IPS-18a (cell line): ENCODE measurements around the gene SCG2.

Source experiments
- H3K27ac ChIP-seq: one replicate; pipeline ENCODE4 v1.5.1; 2013; ENCODE audit warnings: low read length
- H3K27me3 ChIP-seq: one replicate; pipeline ENCODE4 v1.6.1; 2013; ENCODE audit warnings: mild to moderate bottlenecking, low read length; ENCODE audit not compliant: control insufficient read depth, insufficient read depth
- H3K36me3 ChIP-seq: one replicate; pipeline ENCODE4 v1.6.1; 2013; ENCODE audit warnings: low read depth, low read length; ENCODE audit not compliant: control insufficient read depth
- H3K4me1 ChIP-seq: one replicate; pipeline ENCODE4 v1.6.1; 2013; ENCODE audit warnings: low read depth, low read length; ENCODE audit not compliant: control insufficient read depth
- H3K4me3 ChIP-seq: one replicate; pipeline ENCODE4 v1.5.1; 2013; ENCODE audit warnings: low read length
- H3K9ac ChIP-seq: one replicate; pipeline ENCODE4 v1.6.1; 2013; ENCODE audit warnings: mild to moderate bottlenecking, low read length, moderate library complexity
- H3K9me3 ChIP-seq: one replicate; pipeline ENCODE4 v1.6.1; 2013; ENCODE audit warnings: low read depth, low read length; ENCODE audit not compliant: control insufficient read depth

Gene SCG2

GRCh38 chr2:223566396-223566795, 35.8 kb downstream of the SCG2 start:
- Histone ChIP-seq H3K4me3 (no peak overlapping the region), H3K36me3 (no peaks in the 10 kb centered on the region), H3K27me3 (no peaks in the 10 kb centered on the region)

GRCh38 chr2:223563462-223563861, 38.7 kb downstream of the SCG2 start:
- Histone ChIP-seq H3K4me1 (peaks cover 15% of the 10 kb centered on the region), H3K9me3 (no peaks in the 10 kb centered on the region), H3K27me3 (no peaks in the 10 kb centered on the region), H3K9ac (peak overlapping the region; percentile 37), H3K4me3 (no peak overlapping the region), H3K27ac (no peak overlapping the region), H3K36me3 (no peaks in the 10 kb centered on the region)

More at GRCh38 chr2:223566396-223566795, 35.8 kb downstream of the SCG2 start:
- Histone ChIP-seq H3K4me1 (peaks cover 7% of the 10 kb centered on the region), H3K27ac (no peak overlapping the region), H3K9ac (no peak overlapping the region), H3K9me3 (no peaks in the 10 kb centered on the region)

DNA sequence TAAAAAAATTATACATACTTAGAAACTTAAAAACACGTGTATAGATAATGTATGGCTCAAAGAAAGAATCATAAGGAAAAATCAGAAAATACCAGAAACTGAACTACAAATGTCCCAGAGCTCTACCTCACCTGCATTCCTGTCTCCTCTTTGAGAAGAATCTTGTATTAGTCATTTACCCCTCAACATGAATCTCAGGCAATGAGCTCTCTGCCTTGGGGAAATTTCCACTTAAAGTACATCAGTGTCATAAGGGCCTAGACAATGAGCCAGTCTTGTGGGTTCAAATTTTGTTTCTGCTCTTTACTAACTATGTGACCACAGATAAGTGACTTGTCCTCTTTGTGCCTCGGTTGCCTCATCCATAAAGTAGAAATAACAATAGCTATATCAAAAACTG, 40.1 kb downstream of the SCG2 start:
- H3K27me3 ChIP-seq = no peaks in the 10 kb centered on the region
- peaks cover 15% of the 10 kb centered on the region for H3K4me1 ChIP-seq
- no peaks in the 10 kb centered on the region for H3K36me3 ChIP-seq
- H3K9ac ChIP-seq = no peak overlapping the region
- H3K27ac ChIP-seq = no peak overlapping the region
- no peak overlapping the region for H3K4me3 ChIP-seq
- no peaks in the 10 kb centered on the region for H3K9me3 ChIP-seq

- H3K9ac ChIP-seq = no peak overlapping the region
- H3K4me1 ChIP-seq = peaks cover 15% of the 10 kb centered on the region
- H3K36me3 ChIP-seq = no peaks in the 10 kb centered on the region
- no peaks in the 10 kb centered on the region for H3K9me3 ChIP-seq
- H3K27ac ChIP-seq = no peak overlapping the region
- no peaks in the 10 kb centered on the region for H3K27me3 ChIP-seq
- H3K4me3 ChIP-seq = peak overlapping the region; percentile 6
These were observed 41.3 kb downstream of the SCG2 start for GRCh38 chr2:223560749-223561435.

- no peaks in the 10 kb centered on the region for H3K27me3 ChIP-seq
- no peaks in the 10 kb centered on the region for H3K9me3 ChIP-seq
- H3K27ac ChIP-seq = no peak overlapping the region
- no peak overlapping the region for H3K4me3 ChIP-seq
- no peak overlapping the region for H3K9ac ChIP-seq
- peaks cover 15% of the 10 kb centered on the region for H3K4me1 ChIP-seq
- no peaks in the 10 kb centered on the region for H3K36me3 ChIP-seq
These were observed 43.2 kb downstream of the SCG2 start for GRCh38 chr2:223558970-223559369.

DNA sequence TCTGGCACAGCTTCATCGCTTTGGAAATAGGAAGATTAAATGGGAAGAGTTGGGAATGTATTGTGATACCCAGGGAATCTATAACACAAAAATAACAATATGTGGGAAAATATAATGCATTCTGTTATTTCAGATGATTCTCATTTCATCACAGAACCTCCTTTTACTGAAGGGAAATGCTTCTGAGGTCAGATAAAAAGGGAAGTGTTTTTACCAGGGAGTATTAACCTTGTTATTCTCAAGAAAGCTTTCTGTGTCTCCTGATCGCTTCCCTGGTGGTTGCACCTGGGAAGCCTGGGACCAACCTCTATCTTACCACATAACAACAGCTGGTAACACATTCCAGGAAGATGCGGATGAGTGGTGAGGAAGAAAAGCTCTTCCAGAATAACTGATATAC, 47.2 kb downstream of the SCG2 start:
- no peaks in the 10 kb centered on the region for H3K4me1 ChIP-seq
- H3K27me3 ChIP-seq = no peaks in the 10 kb centered on the region
- no peaks in the 10 kb centered on the region for H3K36me3 ChIP-seq
- H3K9me3 ChIP-seq = no peaks in the 10 kb centered on the region
- no peak overlapping the region for H3K4me3 ChIP-seq
- H3K27ac ChIP-seq = no peak overlapping the region
- H3K9ac ChIP-seq = no peak overlapping the region

DNA sequence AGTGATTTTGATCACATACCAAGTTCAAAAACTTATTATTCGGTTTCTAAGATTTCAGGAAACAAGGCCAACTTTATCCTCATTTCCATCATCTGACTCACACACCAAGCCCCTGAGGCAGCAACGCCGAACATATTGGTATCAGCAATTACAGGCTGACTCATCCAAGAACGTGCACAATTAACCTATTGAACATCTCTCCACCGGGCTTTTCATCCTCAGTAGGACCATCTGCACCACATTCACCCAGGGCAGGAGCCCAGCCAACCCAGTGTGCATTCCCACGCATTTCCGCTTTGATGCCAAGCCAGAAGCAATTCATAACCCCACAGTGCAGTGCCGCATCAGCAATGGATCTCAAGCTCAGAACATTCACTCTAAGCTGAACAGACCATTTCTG, 52.9 kb downstream of the SCG2 start:
- Histone ChIP-seq H3K27me3 (no peaks in the 10 kb centered on the region), H3K9me3 (no peaks in the 10 kb centered on the region), H3K4me1 (no peaks in the 10 kb centered on the region), H3K36me3 (no peaks in the 10 kb centered on the region), H3K4me3 (no peak overlapping the region), H3K9ac (no peak overlapping the region), H3K27ac (no peak overlapping the region)

DNA sequence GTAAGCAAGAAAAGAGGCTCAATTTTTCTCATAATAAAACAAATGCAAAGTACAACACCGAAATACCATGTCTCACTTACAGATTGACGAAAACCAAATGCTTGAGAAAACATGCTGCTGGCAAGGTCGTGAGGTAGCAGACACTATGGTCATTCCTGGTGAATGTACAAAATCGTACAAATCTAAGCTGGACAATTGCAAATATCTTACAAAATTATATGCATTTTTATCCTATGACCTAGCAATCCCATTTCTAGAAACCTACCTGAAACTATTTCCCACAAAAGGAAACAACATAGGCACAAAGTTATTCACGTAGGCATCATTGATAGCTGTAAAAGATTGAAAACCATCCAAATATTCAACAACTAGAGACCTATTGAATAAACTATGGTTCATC, 54.0 kb downstream of the SCG2 start:
- Histone ChIP-seq H3K36me3 (no peaks in the 10 kb centered on the region), H3K27ac (no peak overlapping the region), H3K9me3 (no peaks in the 10 kb centered on the region), H3K4me1 (no peaks in the 10 kb centered on the region), H3K9ac (no peak overlapping the region), H3K4me3 (no peak overlapping the region), H3K27me3 (no peaks in the 10 kb centered on the region)
